IMR-90 (cell line): Measurements from ENCODE around the gene PDE4B. TPM values are rescaled to one million over a fixed set of nuclear protein-coding genes. Genes with fewer than 3 reads are reported as not detected.

ENCODE experiments used
- ATAC-seq: fragments of 200-7000 bp; cut with Tn5 transposase; 2 replicates; pipeline ENCODE4 v1.9.1; 2020; ENCODE audit warnings: low read depth, mild to moderate bottlenecking, moderate library complexity
- BruUV-seq: library from RNA; stranded (reverse); fragments of 400-500 nt; replicated peaks from 2 replicates; lab custom pipeline; 2021; lab: Mats Ljungman, UMichigan
- CTCF ChIA-PET: fragments of 300-600 bp; formaldehyde crosslinking; extraction: SDS; loops from one replicate; lab custom pipeline; 2021; ENCODE audit warnings: antibody characterized with exemption; lab: Yijun Ruan, JAX
- POLR2A ChIA-PET: fragments of 300-600 bp; sonication (Branson Sonifier 250); formaldehyde crosslinking; loops from one replicate; lab custom pipeline; 2022; ENCODE audit warnings: antibody characterized with exemption; ENCODE audit not compliant: unreplicated experiment; lab: Charles Lee
- DNase-seq: peaks from one replicate; pipeline ENCODE4 v3.0.0; 2013
- H2AFZ ChIP-seq: replicated peaks from 2 replicates; pipeline ENCODE3; 2013; ENCODE audit warnings: low read length, mild to moderate bottlenecking; ENCODE audit not compliant: poor library complexity
- H2AK5ac ChIP-seq: 2 replicates; pipeline ENCODE4 v1.6.1; 2013; ENCODE audit warnings: low read depth, low read length, inconsistent platforms
- H2AK9ac ChIP-seq: replicated peaks from 2 replicates; pipeline ENCODE3; 2013; ENCODE audit warnings: mild to moderate bottlenecking, low read depth, low read length, moderate library complexity; ENCODE audit not compliant: poor library complexity
- H2BK120ac ChIP-seq: 2 replicates; pipeline ENCODE4 v1.6.1; 2013; ENCODE audit warnings: low read depth, low read length, inconsistent platforms
- H2BK15ac ChIP-seq: 3 replicates; pipeline ENCODE4 v1.6.1; 2013; ENCODE audit warnings: low read depth, low read length, inconsistent platforms
- H2BK20ac ChIP-seq: 2 replicates; pipeline ENCODE4 v1.6.1; 2013; ENCODE audit warnings: low read depth, mild to moderate bottlenecking, inconsistent platforms, low read length, moderate library complexity
- H2BK5ac ChIP-seq: 2 replicates; pipeline ENCODE4 v1.6.1; 2013; ENCODE audit warnings: mild to moderate bottlenecking, low read depth, low read length, inconsistent platforms; ENCODE audit not compliant: poor library complexity, severe bottlenecking
- H3K14ac ChIP-seq: replicated peaks from 2 replicates; pipeline ENCODE4 v1.6.1; 2013; ENCODE audit warnings: low read depth, low read length, inconsistent platforms
- H3K18ac ChIP-seq: 2 replicates; pipeline ENCODE4 v1.6.1; 2013; ENCODE audit warnings: low read depth, low read length, control low read depth
- H3K23ac ChIP-seq: 2 replicates; pipeline ENCODE4 v1.6.1; 2013; ENCODE audit warnings: low read depth, low read length, inconsistent platforms
- H3K27ac ChIP-seq: 2 replicates; pipeline ENCODE4 v1.5.1; 2013; ENCODE audit warnings: mild to moderate bottlenecking, control low read depth, low read length; ENCODE audit not compliant: insufficient read depth
- H3K27me3 ChIP-seq: 2 replicates; pipeline ENCODE4 v1.6.1; 2013; ENCODE audit warnings: low read length; ENCODE audit not compliant: control insufficient read depth, insufficient read depth
- H3K36me3 ChIP-seq: 2 replicates; pipeline ENCODE4 v1.6.1; 2013; ENCODE audit warnings: low read length, mixed read lengths; ENCODE audit not compliant: control insufficient read depth, insufficient read depth
- H3K4ac ChIP-seq: 2 replicates; pipeline ENCODE4 v1.6.1; 2013; ENCODE audit warnings: low read depth, low read length, inconsistent platforms
- H3K4me1 ChIP-seq: 2 replicates; pipeline ENCODE4 v1.6.1; 2013; ENCODE audit warnings: low read length, mixed read lengths; ENCODE audit not compliant: control insufficient read depth, insufficient read depth
- H3K4me2 ChIP-seq: 2 replicates; pipeline ENCODE4 v1.6.1; 2013; ENCODE audit warnings: low read depth, mild to moderate bottlenecking, control low read depth, low read length, moderate library complexity
- H3K4me3 ChIP-seq: 2 replicates; pipeline ENCODE4 v1.5.1; 2013; ENCODE audit warnings: low read depth, mild to moderate bottlenecking, control low read depth, low read length, moderate library complexity; ENCODE audit not compliant: insufficient read depth
- H3K56ac ChIP-seq: 2 replicates; pipeline ENCODE4 v1.6.1; 2013; ENCODE audit warnings: low read length, inconsistent platforms; ENCODE audit not compliant: insufficient read depth; ENCODE audit errors: extremely low read depth
- H3K79me1 ChIP-seq, 2 experiments: 2 replicates each; pipeline ENCODE4 v1.6.1; 2013; ENCODE audit warnings: low read length in 2 of 2, inconsistent platforms in 1 of 2, low read depth in 1 of 2
- H3K9ac ChIP-seq: 2 replicates; pipeline ENCODE4 v1.6.1; 2013; ENCODE audit warnings: low read depth, low read length, control low read depth
- H3K9me1 ChIP-seq: 2 replicates; pipeline ENCODE4 v1.6.1; 2013; ENCODE audit warnings: low read length, inconsistent platforms; ENCODE audit not compliant: insufficient read depth
- H3K9me3 ChIP-seq: 2 replicates; pipeline ENCODE4 v1.6.1; 2013; ENCODE audit warnings: low read length; ENCODE audit not compliant: control insufficient read depth, insufficient read depth
- H4K20me1 ChIP-seq: 2 replicates; pipeline ENCODE4 v1.6.1; 2013; ENCODE audit warnings: low read length, inconsistent platforms; ENCODE audit not compliant: insufficient read depth
- H4K5ac ChIP-seq: 2 replicates; pipeline ENCODE4 v1.6.1; 2013; ENCODE audit warnings: mild to moderate bottlenecking, low read depth, low read length, control low read depth
- H4K8ac ChIP-seq, 2 experiments: 2 replicates each; pipeline ENCODE4 v1.6.1; 2013; ENCODE audit warnings: low read depth in 2 of 2, low read length in 2 of 2, control low read depth in 1 of 2, inconsistent platforms in 1 of 2
- H4K91ac ChIP-seq: 2 replicates; pipeline ENCODE4 v1.6.1; 2013; ENCODE audit warnings: low read depth, low read length, inconsistent platforms; ENCODE audit not compliant: insufficient read depth
- CEBPB ChIP-seq: IDR thresholded peaks from 2 replicates; pipeline ENCODE4 v1.6.1; 2012; ENCODE audit warnings: low read depth, low read length, improper control_type of control experiment
- ELK1 ChIP-seq: fragments of 150-350 bp; IDR thresholded peaks from 2 replicates; pipeline ENCODE4 v1.6.1; 2016; ENCODE audit warnings: low read depth, mild to moderate bottlenecking, low read length, moderate library complexity, borderline replicate concordance
- FOS ChIP-seq: fragments of 150-350 bp; IDR thresholded peaks from 2 replicates; pipeline ENCODE4 v1.6.1; 2016; ENCODE audit warnings: low read depth, low read length
- MAFK ChIP-seq: IDR thresholded peaks from 2 replicates; pipeline ENCODE4 v1.6.1; 2012; ENCODE audit warnings: low read depth, low read length, improper control_type of control experiment
- POLR2A ChIP-seq: IDR thresholded peaks from 2 replicates; pipeline ENCODE4 v1.6.1; 2012; ENCODE audit warnings: mild to moderate bottlenecking, low read depth, low read length
- RAD21 ChIP-seq: IDR thresholded peaks from 2 replicates; pipeline ENCODE4 v1.6.1; 2012; ENCODE audit warnings: low read length, improper control_type of control experiment
- RCOR1 ChIP-seq: IDR thresholded peaks from 2 replicates; pipeline ENCODE4 v1.6.1; 2012; ENCODE audit warnings: mild to moderate bottlenecking, low read length, improper control_type of control experiment; ENCODE audit not compliant: insufficient replicate concordance
- RFX5 ChIP-seq: IDR thresholded peaks from 2 replicates; pipeline ENCODE4 v1.8.0; 2012; ENCODE audit warnings: low read depth, mild to moderate bottlenecking, low read length, moderate library complexity
- SMC3 ChIP-seq: fragments of 150-350 bp; IDR thresholded peaks from 2 replicates; pipeline ENCODE4 v1.6.1; 2016; ENCODE audit warnings: low read depth, mild to moderate bottlenecking, antibody characterized with exemption, low read length, moderate library complexity
- WGBS, 2 experiments: methylation state at CpG; one replicate each; pipeline versions ENCODE4 v1.1.5 to v1.1.7; 2013; ENCODE audit warnings: missing lambda C conversion rate in 2 of 2; ENCODE audit not compliant: insufficient read length in 1 of 2; ENCODE audit errors: extremely low coverage in 2 of 2; 5-methylcytosine and 5-hydroxymethylcytosine counted together
- dilution Hi-C: fragments of 300-500 bp; cut with HindIII; formaldehyde crosslinking; loops from one replicate; pipeline ENCODE4 v1.14.3; 2018; ENCODE audit warnings: low sequenced_read_pairs; ENCODE audit not compliant: unreplicated experiment
- in situ Hi-C: fragments of 300-500 bp; cut with MboI; formaldehyde crosslinking; loops from 3 replicates; pipeline ENCODE4 v1.14.3; 2019; ENCODE audit warnings: low sequenced_read_pairs, inconsistent platforms, mixed read lengths
- intact Hi-C: fragments of 100-400 bp; cut with micrococcal nuclease; formaldehyde crosslinking; loops from 2 replicates; pipeline ENCODE4 v1.10.0; 2022
- polyA plus RNA-seq, 3 experiments: library from polyadenylated mRNA; depleted of rRNA; stranded (reverse); fragments of >200 nt; gene quantifications; 2 replicates each; pipeline ENCODE4 v1.2.3, GENCODE V29; 2012; ENCODE audit warnings: low replicate concordance in 1 of 3
- total RNA-seq: library from RNA; depleted of rRNA; stranded (reverse); fragments of >200 nt; gene quantifications from 2 replicates; pipeline ENCODE4 v1.2.3, GENCODE V29; 2012
- TF ChIP-seq, protein P1 (sequence below): conservative IDR thresholded peaks from 2 replicates; pipeline ENCODE4 v1.5.1; 2012; ENCODE audit warnings: mild to moderate bottlenecking, low read depth, low read length, improper control_type of control experiment
- TF ChIP-seq, protein P2 (sequence below): fragments of 150-350 bp; IDR thresholded peaks from 2 replicates; pipeline ENCODE4 v1.6.1; 2017; ENCODE audit warnings: mild to moderate bottlenecking, antibody characterized with exemption, low read length, low read depth

The PDE4B gene
- total and polyA plus RNA-seq, 2 of the 4 experiments (the other 2 are of a cell fraction): 5.8 to 21.3 TPM

DNA sequence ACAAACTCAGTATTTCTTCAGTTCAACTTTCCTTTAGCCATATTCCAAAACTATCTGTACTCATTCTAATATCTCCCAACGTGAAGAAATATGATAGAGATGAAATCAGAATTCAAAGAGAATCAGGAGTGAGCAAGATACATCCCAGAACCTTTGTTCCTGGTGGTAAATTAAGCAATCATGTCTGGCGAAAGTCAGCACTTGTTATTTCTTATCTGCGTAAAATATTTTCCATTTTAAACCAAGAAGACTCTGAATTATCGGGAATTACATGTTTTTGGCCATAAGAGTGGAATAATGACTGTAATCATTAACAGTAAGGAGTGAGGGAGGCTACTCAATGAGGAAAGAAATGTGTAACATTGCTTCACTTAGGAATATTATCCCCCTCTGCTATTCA, 253.7 kb downstream of the PDE4B start:
- H2AK5ac ChIP-seq: no peak overlapping the region
- CTCF ChIA-PET: no interaction called here
- H3K4me2 ChIP-seq: no peak overlapping the region
- no peak overlapping the region for H4K5ac ChIP-seq
- no peak overlapping the region for H2AK9ac ChIP-seq
- no peak overlapping the region for H4K8ac ChIP-seq
- no peak overlapping the region for H3K4ac ChIP-seq
- no peak overlapping the region for H2BK5ac ChIP-seq
- no peak overlapping the region for H2BK20ac ChIP-seq
- H3K9me3 ChIP-seq: no peaks in the 10 kb centered on the region
- H2BK15ac ChIP-seq: no peak overlapping the region
- H4K91ac ChIP-seq: no peak overlapping the region
- dilution Hi-C loops (no loop called here), in situ Hi-C loops (no loop called here), intact Hi-C loops (no loop called here)
- no peak overlapping the region for H3K4me3 ChIP-seq
- DNase-seq (no peak), ATAC-seq (no peak)
- H3K14ac ChIP-seq: no peak overlapping the region
- no peaks in the 10 kb centered on the region for H4K20me1 ChIP-seq
- no peak overlapping the region for H3K23ac ChIP-seq
- POLR2A ChIA-PET: no interaction called here
- H3K56ac ChIP-seq: no peak overlapping the region
- H3K27ac ChIP-seq: no peak overlapping the region
- H3K4me1 ChIP-seq: no peaks in the 10 kb centered on the region
- no peak overlapping the region for H2AFZ ChIP-seq
- H3K9ac ChIP-seq: no peak overlapping the region
- TF ChIP-seq, protein P1, sequence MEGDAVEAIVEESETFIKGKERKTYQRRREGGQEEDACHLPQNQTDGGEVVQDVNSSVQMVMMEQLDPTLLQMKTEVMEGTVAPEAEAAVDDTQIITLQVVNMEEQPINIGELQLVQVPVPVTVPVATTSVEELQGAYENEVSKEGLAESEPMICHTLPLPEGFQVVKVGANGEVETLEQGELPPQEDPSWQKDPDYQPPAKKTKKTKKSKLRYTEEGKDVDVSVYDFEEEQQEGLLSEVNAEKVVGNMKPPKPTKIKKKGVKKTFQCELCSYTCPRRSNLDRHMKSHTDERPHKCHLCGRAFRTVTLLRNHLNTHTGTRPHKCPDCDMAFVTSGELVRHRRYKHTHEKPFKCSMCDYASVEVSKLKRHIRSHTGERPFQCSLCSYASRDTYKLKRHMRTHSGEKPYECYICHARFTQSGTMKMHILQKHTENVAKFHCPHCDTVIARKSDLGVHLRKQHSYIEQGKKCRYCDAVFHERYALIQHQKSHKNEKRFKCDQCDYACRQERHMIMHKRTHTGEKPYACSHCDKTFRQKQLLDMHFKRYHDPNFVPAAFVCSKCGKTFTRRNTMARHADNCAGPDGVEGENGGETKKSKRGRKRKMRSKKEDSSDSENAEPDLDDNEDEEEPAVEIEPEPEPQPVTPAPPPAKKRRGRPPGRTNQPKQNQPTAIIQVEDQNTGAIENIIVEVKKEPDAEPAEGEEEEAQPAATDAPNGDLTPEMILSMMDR: no peak
- no peak for TF ChIP-seq CEBPB
- TF ChIP-seq, protein P2, sequence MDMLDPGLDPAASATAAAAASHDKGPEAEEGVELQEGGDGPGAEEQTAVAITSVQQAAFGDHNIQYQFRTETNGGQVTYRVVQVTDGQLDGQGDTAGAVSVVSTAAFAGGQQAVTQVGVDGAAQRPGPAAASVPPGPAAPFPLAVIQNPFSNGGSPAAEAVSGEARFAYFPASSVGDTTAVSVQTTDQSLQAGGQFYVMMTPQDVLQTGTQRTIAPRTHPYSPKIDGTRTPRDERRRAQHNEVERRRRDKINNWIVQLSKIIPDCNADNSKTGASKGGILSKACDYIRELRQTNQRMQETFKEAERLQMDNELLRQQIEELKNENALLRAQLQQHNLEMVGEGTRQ: no peak
- TF ChIP-seq RFX5: no peak
- TF ChIP-seq MAFK: no peak
- no peak for TF ChIP-seq ELK1
- no peak for TF ChIP-seq SMC3
- TF ChIP-seq RAD21: no peak
- TF ChIP-seq POLR2A: no peak
- TF ChIP-seq FOS: no peak
- TF ChIP-seq RCOR1: no peak
- no peak overlapping the region for H3K18ac ChIP-seq
- no peaks in the 10 kb centered on the region for H3K9me1 ChIP-seq
- H3K79me1 ChIP-seq: no peaks in the 10 kb centered on the region
- BruUV-seq: no TSS peak
- no CpG with 5 or more reads among the region's 4 CpGs for WGBS, 2 experiments
- no peak overlapping the region for H2BK120ac ChIP-seq
- no peaks in the 10 kb centered on the region for H3K36me3 ChIP-seq
- no peaks in the 10 kb centered on the region; the same call in 1 of the 2 replicates for H3K27me3 ChIP-seq
